Neural cell (in vitro differentiated cells): ENCODE results near the gene ILK. TPM values are rescaled to one million over a fixed set of nuclear protein-coding genes. Genes with fewer than 3 reads are reported as not detected.

ENCODE experiments used
- H2AFZ ChIP-seq: fragments of 200-600, 300-800 bp; sonication (generic), shearing (Covaris generic); 2 replicates; pipeline ENCODE4 v1.6.0; 2014; ENCODE audit warnings: low read depth, mild to moderate bottlenecking, antibody characterized with exemption, low read length, moderate library complexity
- H3F3A ChIP-seq: fragments of 200-600 bp; shearing (Covaris generic); 2 replicates; pipeline ENCODE4 v1.6.1; 2016; ENCODE audit warnings: mild to moderate bottlenecking, moderate library complexity, mixed read lengths, antibody characterized with exemption, low read length; ENCODE audit not compliant: insufficient read depth, poor library complexity, severe bottlenecking
- H3K27ac ChIP-seq: fragments of 200-600, 300-800 bp; sonication (generic), shearing (Covaris generic); 2 replicates; pipeline ENCODE4 v1.5.1; 2014; ENCODE audit warnings: mild to moderate bottlenecking, low read length, moderate library complexity
- H3K27me3 ChIP-seq: fragments of 300-800, 200-600 bp; sonication (generic), shearing (Covaris generic); 2 replicates; pipeline ENCODE4 v1.6.0; 2014; ENCODE audit warnings: mild to moderate bottlenecking, low read depth, low read length, moderate library complexity; ENCODE audit not compliant: insufficient read depth
- H3K36me3 ChIP-seq: fragments of 300-800, 200-600 bp; sonication (generic), shearing (Covaris generic); 2 replicates; pipeline ENCODE4 v1.5.1; 2014; ENCODE audit warnings: mild to moderate bottlenecking, antibody characterized with exemption, low read length, moderate library complexity; ENCODE audit not compliant: insufficient read depth
- H3K4me2 ChIP-seq: fragments of 300-800, 200-600 bp; sonication (generic), shearing (Covaris generic); 2 replicates; pipeline ENCODE4 v1.6.0; 2014; ENCODE audit warnings: mild to moderate bottlenecking, low read length
- H3K4me3 ChIP-seq: fragments of 300-800, 200-600 bp; sonication (generic), shearing (Covaris generic); 2 replicates; pipeline ENCODE4 v1.5.1; 2014; ENCODE audit warnings: mild to moderate bottlenecking, low read length, moderate library complexity
- H3K79me2 ChIP-seq: fragments of 200-600 bp; shearing (Covaris generic); replicated peaks from 2 replicates; pipeline ENCODE4 v1.6.0; 2014; ENCODE audit warnings: mild to moderate bottlenecking, low read length, moderate library complexity; ENCODE audit not compliant: insufficient read depth
- H3K9ac ChIP-seq: fragments of 300-800, 200-600 bp; sonication (generic), shearing (Covaris generic); 2 replicates; pipeline ENCODE4 v1.6.1; 2016; ENCODE audit warnings: mild to moderate bottlenecking, low read length, mixed read lengths
- H3K9me2 ChIP-seq: fragments of 200-600 bp; shearing (Covaris generic); 2 replicates; pipeline ENCODE4 v1.6.1; 2016; ENCODE audit warnings: mild to moderate bottlenecking, low read length, mixed read lengths; ENCODE audit not compliant: insufficient read depth
- H3K9me3 ChIP-seq: fragments of 200-600, 300-800 bp; sonication (generic), shearing (Covaris generic); 2 replicates; pipeline ENCODE4 v1.6.1; 2016; ENCODE audit warnings: mild to moderate bottlenecking, mixed run types, low read length, moderate library complexity, mixed read lengths
- H4K20me1 ChIP-seq: fragments of 200-600 bp; shearing (Covaris generic); 2 replicates; pipeline ENCODE4 v1.6.1; 2016; ENCODE audit warnings: mild to moderate bottlenecking, mixed run types; ENCODE audit not compliant: insufficient read depth
- CTCF ChIP-seq: fragments of 450-650 bp; IDR thresholded peaks from 2 replicates; pipeline ENCODE4 v1.5.1; 2014; ENCODE audit warnings: antibody characterized with exemption, mild to moderate bottlenecking, moderate library complexity; ENCODE audit not compliant: poor library complexity, severe bottlenecking
- EP300 ChIP-seq: fragments of 450-650 bp; conservative IDR thresholded peaks from 2 replicates; pipeline ENCODE4 v1.6.1; 2014; ENCODE audit warnings: antibody characterized with exemption, mild to moderate bottlenecking, moderate library complexity; ENCODE audit not compliant: poor library complexity, severe bottlenecking
- EZH2 ChIP-seq: fragments of 200-600, 300-800 bp; shearing (Covaris generic), sonication (generic); IDR thresholded peaks from 2 replicates; pipeline ENCODE4 v1.6.1; 2014; ENCODE audit warnings: antibody characterized with exemption, low read length, borderline replicate concordance, mild to moderate bottlenecking; ENCODE audit not compliant: insufficient read depth, poor library complexity, severe bottlenecking
- POLR2AphosphoS5 ChIP-seq: IDR thresholded peaks from 2 replicates; pipeline ENCODE4 v1.6.1; 2012
- RAD21 ChIP-seq: fragments of 450-650 bp; conservative IDR thresholded peaks from 2 replicates; pipeline ENCODE4 v1.6.1; 2014; ENCODE audit warnings: antibody characterized with exemption, mild to moderate bottlenecking, moderate library complexity
- REST ChIP-seq: IDR thresholded peaks from 2 replicates; pipeline ENCODE4 v1.6.1; 2012; ENCODE audit warnings: borderline replicate concordance
- SMC3 ChIP-seq: fragments of 450-650 bp; conservative IDR thresholded peaks from 2 replicates; pipeline ENCODE4 v1.6.1; 2014; ENCODE audit warnings: antibody characterized with exemption, mild to moderate bottlenecking, moderate library complexity; ENCODE audit not compliant: poor library complexity
- TAF1 ChIP-seq: IDR thresholded peaks from 2 replicates; pipeline ENCODE4 v1.6.1; 2012; ENCODE audit warnings: low read depth
- polyA plus RNA-seq: library from polyadenylated mRNA; depleted of rRNA; stranded (reverse); fragments of >200 nt; gene quantifications from 2 replicates; pipeline ENCODE4 v1.2.3, GENCODE V29; 2014

The ILK gene
- polyA plus RNA-seq, 1 donor from 2014 or later: 68.8 TPM

GRCh38 chr11:6642957-6643356 lies 39.4 kb downstream of the ILK start:
- H3K27ac ChIP-seq: no peak overlapping the region
- TF ChIP-seq REST: no peak
- TF ChIP-seq EP300: no peak
- no peak for TF ChIP-seq RAD21
- no peak for TF ChIP-seq TAF1
- TF ChIP-seq EZH2: no peak
- no peak for TF ChIP-seq CTCF
- TF ChIP-seq POLR2AphosphoS5: no peak
- TF ChIP-seq SMC3: no peak
- H3K9me3 ChIP-seq: no peaks in the 10 kb centered on the region
- H3K79me2 ChIP-seq: peaks cover 81% of the 10 kb centered on the region
- H3K9me2 ChIP-seq: no peaks in the 10 kb centered on the region
- H3K4me2 ChIP-seq: no peak overlapping the region
- H4K20me1 ChIP-seq: peaks cover 79% of the 10 kb centered on the region
- no peaks in the 10 kb centered on the region for H3F3A ChIP-seq
- H2AFZ ChIP-seq: no peak overlapping the region
- no peak overlapping the region for H3K4me3 ChIP-seq
- no peaks in the 10 kb centered on the region for H3K27me3 ChIP-seq
- no peak overlapping the region for H3K9ac ChIP-seq
- no peaks in the 10 kb centered on the region for H3K36me3 ChIP-seq

- Histone ChIP-seq H3K27ac (no peak overlapping the region), H3K4me2 (no peak overlapping the region), H4K20me1 (peaks cover 71% of the 10 kb centered on the region), H3F3A (no peaks in the 10 kb centered on the region), H2AFZ (no peak overlapping the region), H3K36me3 (no peaks in the 10 kb centered on the region), H3K4me3 (peak overlapping the region; percentile 35), H3K9me2 (no peaks in the 10 kb centered on the region), H3K79me2 (peaks cover 86% of the 10 kb centered on the region), H3K27me3 (no peaks in the 10 kb centered on the region), H3K9ac (peak overlapping the region; percentile 11), H3K9me3 (no peaks in the 10 kb centered on the region)
- TF ChIP-seq TAF1 (no peak), SMC3 (no peak), CTCF (no peak), EZH2 (no peak), RAD21 (no peak), EP300 (no peak), REST (no peak)
These were observed 42.5 kb downstream of the ILK start for GRCh38 chr11:6646071-6646470.
